HEK293 (cell line): ENCODE data around the gene HOXA6.

Experiments
- ATF2 ChIP-seq: fragments of 450-650 bp; formaldehyde crosslinking; IDR thresholded peaks from 2 replicates; pipeline ENCODE4 v1.5.1; 2016; ENCODE audit warnings: missing biosample characterization, missing genetic modification characterization, low read depth
- CTCF ChIP-seq: fragments of 450-650 bp; formaldehyde crosslinking; IDR thresholded peaks from 2 replicates; pipeline ENCODE4 v1.5.1; 2016; ENCODE audit warnings: missing biosample characterization, missing genetic modification characterization
- ZBTB21 ChIP-seq: fragments of 450-650 bp; formaldehyde crosslinking; IDR thresholded peaks from 2 replicates; pipeline ENCODE4 v1.5.1; 2017; ENCODE audit warnings: missing biosample characterization, missing genetic modification characterization
- ZBTB8A ChIP-seq: fragments of 450-650 bp; formaldehyde crosslinking; IDR thresholded peaks from 2 replicates; pipeline ENCODE4 v1.5.1; 2016; ENCODE audit warnings: missing biosample characterization, missing genetic modification characterization
- ZNF157 ChIP-seq: fragments of 450-650 bp; formaldehyde crosslinking; IDR thresholded peaks from 2 replicates; pipeline ENCODE4 v1.5.1; 2016; ENCODE audit warnings: missing biosample characterization, missing genetic modification characterization
- ZNF174 ChIP-seq: fragments of 450-650 bp; formaldehyde crosslinking; IDR thresholded peaks from 2 replicates; pipeline ENCODE4 v1.5.0; 2017; ENCODE audit warnings: missing biosample characterization, mild to moderate bottlenecking, missing genetic modification characterization
- ZNF211 ChIP-seq: fragments of 450-650 bp; formaldehyde crosslinking; IDR thresholded peaks from 2 replicates; pipeline ENCODE4 v1.5.1; 2016; ENCODE audit warnings: low read depth, missing biosample characterization, missing genetic modification characterization
- ZNF23 ChIP-seq: fragments of 450-650 bp; formaldehyde crosslinking; IDR thresholded peaks from 2 replicates; pipeline ENCODE4 v1.5.1; 2016; ENCODE audit warnings: missing biosample characterization, missing genetic modification characterization, borderline replicate concordance
- ZNF239 ChIP-seq: fragments of 450-650 bp; formaldehyde crosslinking; IDR thresholded peaks from 2 replicates; pipeline ENCODE4 v1.5.1; 2016; ENCODE audit warnings: missing biosample characterization, missing genetic modification characterization
- ZNF391 ChIP-seq: fragments of 450-650 bp; formaldehyde crosslinking; IDR thresholded peaks from 2 replicates; pipeline ENCODE4 v1.5.1; 2016; ENCODE audit warnings: low read depth, missing biosample characterization, missing genetic modification characterization, borderline replicate concordance
- ZNF501 ChIP-seq: fragments of 450-650 bp; formaldehyde crosslinking; IDR thresholded peaks from 2 replicates; pipeline ENCODE4 v1.5.1; 2016; ENCODE audit warnings: missing biosample characterization, missing genetic modification characterization
- ZNF664 ChIP-seq: fragments of 450-650 bp; formaldehyde crosslinking; IDR thresholded peaks from 2 replicates; pipeline ENCODE4 v1.5.1; 2016; ENCODE audit warnings: missing biosample characterization, missing genetic modification characterization

GRCh38 chr7:27106181-27106900, 41.2 kb downstream of the HOXA6 start:
- TF ChIP-seq ZNF239 (tag by site-specific recombination) (no peak), CTCF (tag by site-specific recombination) (no peak), ATF2 (tag by site-specific recombination) (no peak), ZNF391 (tag by site-specific recombination) (no peak), ZBTB21 (tag by site-specific recombination) (no peak), ZNF23 (tag by site-specific recombination) (no peak), ZBTB8A (tag by site-specific recombination) (no peak), ZNF664 (tag by site-specific recombination) (no peak), ZNF501 (no peak), ZNF211 (tag by site-specific recombination) (no peak), ZNF174 (tag by site-specific recombination) (no peak), ZNF157 (no peak)
